Neural cell (in vitro differentiated cells): ENCODE measurements around the gene GAS7. TPM values are rescaled to one million over a fixed set of nuclear protein-coding genes. Genes with fewer than 3 reads are reported as not detected.

Source experiments
- H2AFZ ChIP-seq: fragments of 200-600, 300-800 bp; sonication (generic), shearing (Covaris generic); 2 replicates; pipeline ENCODE4 v1.6.0; 2014; ENCODE audit warnings: low read depth, mild to moderate bottlenecking, antibody characterized with exemption, low read length, moderate library complexity
- H3F3A ChIP-seq: fragments of 200-600 bp; shearing (Covaris generic); 2 replicates; pipeline ENCODE4 v1.6.1; 2016; ENCODE audit warnings: mild to moderate bottlenecking, moderate library complexity, mixed read lengths, antibody characterized with exemption, low read length; ENCODE audit not compliant: insufficient read depth, poor library complexity, severe bottlenecking
- H3K27ac ChIP-seq: fragments of 200-600, 300-800 bp; sonication (generic), shearing (Covaris generic); 2 replicates; pipeline ENCODE4 v1.5.1; 2014; ENCODE audit warnings: mild to moderate bottlenecking, low read length, moderate library complexity
- H3K27me3 ChIP-seq: fragments of 300-800, 200-600 bp; sonication (generic), shearing (Covaris generic); 2 replicates; pipeline ENCODE4 v1.6.0; 2014; ENCODE audit warnings: mild to moderate bottlenecking, low read depth, low read length, moderate library complexity; ENCODE audit not compliant: insufficient read depth
- H3K36me3 ChIP-seq: fragments of 300-800, 200-600 bp; sonication (generic), shearing (Covaris generic); 2 replicates; pipeline ENCODE4 v1.5.1; 2014; ENCODE audit warnings: mild to moderate bottlenecking, antibody characterized with exemption, low read length, moderate library complexity; ENCODE audit not compliant: insufficient read depth
- H3K4me2 ChIP-seq: fragments of 300-800, 200-600 bp; sonication (generic), shearing (Covaris generic); 2 replicates; pipeline ENCODE4 v1.6.0; 2014; ENCODE audit warnings: mild to moderate bottlenecking, low read length
- H3K4me3 ChIP-seq: fragments of 300-800, 200-600 bp; sonication (generic), shearing (Covaris generic); 2 replicates; pipeline ENCODE4 v1.5.1; 2014; ENCODE audit warnings: mild to moderate bottlenecking, low read length, moderate library complexity
- H3K79me2 ChIP-seq: fragments of 200-600 bp; shearing (Covaris generic); replicated peaks from 2 replicates; pipeline ENCODE4 v1.6.0; 2014; ENCODE audit warnings: mild to moderate bottlenecking, low read length, moderate library complexity; ENCODE audit not compliant: insufficient read depth
- H3K9ac ChIP-seq: fragments of 300-800, 200-600 bp; sonication (generic), shearing (Covaris generic); 2 replicates; pipeline ENCODE4 v1.6.1; 2016; ENCODE audit warnings: mild to moderate bottlenecking, low read length, mixed read lengths
- H3K9me2 ChIP-seq: fragments of 200-600 bp; shearing (Covaris generic); 2 replicates; pipeline ENCODE4 v1.6.1; 2016; ENCODE audit warnings: mild to moderate bottlenecking, low read length, mixed read lengths; ENCODE audit not compliant: insufficient read depth
- H3K9me3 ChIP-seq: fragments of 200-600, 300-800 bp; sonication (generic), shearing (Covaris generic); 2 replicates; pipeline ENCODE4 v1.6.1; 2016; ENCODE audit warnings: mild to moderate bottlenecking, mixed run types, low read length, moderate library complexity, mixed read lengths
- H4K20me1 ChIP-seq: fragments of 200-600 bp; shearing (Covaris generic); 2 replicates; pipeline ENCODE4 v1.6.1; 2016; ENCODE audit warnings: mild to moderate bottlenecking, mixed run types; ENCODE audit not compliant: insufficient read depth
- EP300 ChIP-seq: fragments of 450-650 bp; conservative IDR thresholded peaks from 2 replicates; pipeline ENCODE4 v1.6.1; 2014; ENCODE audit warnings: antibody characterized with exemption, mild to moderate bottlenecking, moderate library complexity; ENCODE audit not compliant: poor library complexity, severe bottlenecking
- EZH2 ChIP-seq: fragments of 200-600, 300-800 bp; shearing (Covaris generic), sonication (generic); IDR thresholded peaks from 2 replicates; pipeline ENCODE4 v1.6.1; 2014; ENCODE audit warnings: antibody characterized with exemption, low read length, borderline replicate concordance, mild to moderate bottlenecking; ENCODE audit not compliant: insufficient read depth, poor library complexity, severe bottlenecking
- MXI1 ChIP-seq: fragments of 450-650 bp; conservative IDR thresholded peaks from 2 replicates; pipeline ENCODE4 v1.6.1; 2014; ENCODE audit warnings: antibody characterized with exemption, mild to moderate bottlenecking; ENCODE audit not compliant: poor library complexity, severe bottlenecking
- POLR2AphosphoS5 ChIP-seq: IDR thresholded peaks from 2 replicates; pipeline ENCODE4 v1.6.1; 2012
- RAD21 ChIP-seq: fragments of 450-650 bp; conservative IDR thresholded peaks from 2 replicates; pipeline ENCODE4 v1.6.1; 2014; ENCODE audit warnings: antibody characterized with exemption, mild to moderate bottlenecking, moderate library complexity
- REST ChIP-seq: IDR thresholded peaks from 2 replicates; pipeline ENCODE4 v1.6.1; 2012; ENCODE audit warnings: borderline replicate concordance
- SMC3 ChIP-seq: fragments of 450-650 bp; conservative IDR thresholded peaks from 2 replicates; pipeline ENCODE4 v1.6.1; 2014; ENCODE audit warnings: antibody characterized with exemption, mild to moderate bottlenecking, moderate library complexity; ENCODE audit not compliant: poor library complexity
- TAF1 ChIP-seq: IDR thresholded peaks from 2 replicates; pipeline ENCODE4 v1.6.1; 2012; ENCODE audit warnings: low read depth
- polyA plus RNA-seq: library from polyadenylated mRNA; depleted of rRNA; stranded (reverse); fragments of >200 nt; gene quantifications from 2 replicates; pipeline ENCODE4 v1.2.3, GENCODE V29; 2014
- TF ChIP-seq, protein P1 (sequence below): fragments of 450-650 bp; IDR thresholded peaks from 2 replicates; pipeline ENCODE4 v1.5.1; 2014; ENCODE audit warnings: antibody characterized with exemption, mild to moderate bottlenecking, moderate library complexity; ENCODE audit not compliant: poor library complexity, severe bottlenecking

The GAS7 gene
- polyA plus RNA-seq, 1 donor from 2014 or later, result 23.6 TPM

DNA sequence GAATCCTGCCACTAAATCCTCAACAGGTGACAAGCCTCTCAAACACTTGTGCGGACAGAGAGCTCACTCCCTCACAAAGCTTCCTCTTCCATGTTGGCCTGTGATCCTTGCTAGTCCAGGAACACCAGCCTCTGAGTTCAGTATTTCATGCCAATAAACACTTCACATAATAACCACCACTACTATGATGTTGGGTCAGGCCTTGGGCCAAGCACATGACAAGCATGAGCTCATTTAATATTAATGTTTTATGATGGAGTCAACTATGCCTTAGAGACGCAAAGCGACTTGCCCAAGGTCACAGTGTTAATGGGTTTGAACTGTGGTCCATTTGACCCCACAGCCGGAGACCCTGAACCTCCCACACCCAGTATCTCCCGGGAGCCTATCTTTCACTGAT lies 129.1 kb downstream of the GAS7 start:
- H3K4me3 ChIP-seq, result no peak overlapping the region
- no peaks in the 10 kb centered on the region for H3F3A ChIP-seq
- no peaks in the 10 kb centered on the region for H3K9me2 ChIP-seq
- H3K4me2 ChIP-seq, result no peak overlapping the region
- no peaks in the 10 kb centered on the region for H3K79me2 ChIP-seq
- H3K9ac ChIP-seq, result no peak overlapping the region
- no peaks in the 10 kb centered on the region for H4K20me1 ChIP-seq
- TF ChIP-seq POLR2AphosphoS5 (no peak), RAD21 (no peak), SMC3 (no peak)
- TF ChIP-seq, protein P1, sequence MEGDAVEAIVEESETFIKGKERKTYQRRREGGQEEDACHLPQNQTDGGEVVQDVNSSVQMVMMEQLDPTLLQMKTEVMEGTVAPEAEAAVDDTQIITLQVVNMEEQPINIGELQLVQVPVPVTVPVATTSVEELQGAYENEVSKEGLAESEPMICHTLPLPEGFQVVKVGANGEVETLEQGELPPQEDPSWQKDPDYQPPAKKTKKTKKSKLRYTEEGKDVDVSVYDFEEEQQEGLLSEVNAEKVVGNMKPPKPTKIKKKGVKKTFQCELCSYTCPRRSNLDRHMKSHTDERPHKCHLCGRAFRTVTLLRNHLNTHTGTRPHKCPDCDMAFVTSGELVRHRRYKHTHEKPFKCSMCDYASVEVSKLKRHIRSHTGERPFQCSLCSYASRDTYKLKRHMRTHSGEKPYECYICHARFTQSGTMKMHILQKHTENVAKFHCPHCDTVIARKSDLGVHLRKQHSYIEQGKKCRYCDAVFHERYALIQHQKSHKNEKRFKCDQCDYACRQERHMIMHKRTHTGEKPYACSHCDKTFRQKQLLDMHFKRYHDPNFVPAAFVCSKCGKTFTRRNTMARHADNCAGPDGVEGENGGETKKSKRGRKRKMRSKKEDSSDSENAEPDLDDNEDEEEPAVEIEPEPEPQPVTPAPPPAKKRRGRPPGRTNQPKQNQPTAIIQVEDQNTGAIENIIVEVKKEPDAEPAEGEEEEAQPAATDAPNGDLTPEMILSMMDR, result no peak
- no peak overlapping the region for H3K27ac ChIP-seq
- H3K36me3 ChIP-seq, result no peaks in the 10 kb centered on the region
- H3K9me3 ChIP-seq, result no peaks in the 10 kb centered on the region
- no peaks in the 10 kb centered on the region for H3K27me3 ChIP-seq
- H2AFZ ChIP-seq, result no peak overlapping the region

- H3K4me2 ChIP-seq, result no peak overlapping the region
- H3K27ac ChIP-seq, result no peak overlapping the region
- no peak overlapping the region for H2AFZ ChIP-seq
- H4K20me1 ChIP-seq, result no peaks in the 10 kb centered on the region
- no peaks in the 10 kb centered on the region for H3K9me3 ChIP-seq
- no peaks in the 10 kb centered on the region for H3F3A ChIP-seq
- no peaks in the 10 kb centered on the region for H3K27me3 ChIP-seq
- H3K4me3 ChIP-seq, result no peak overlapping the region
- H3K79me2 ChIP-seq, result no peaks in the 10 kb centered on the region
- H3K9ac ChIP-seq, result no peak overlapping the region
- TF ChIP-seq REST (no peak), POLR2AphosphoS5 (no peak), EP300 (no peak), SMC3 (no peak), EZH2 (no peak), RAD21 (no peak), MXI1 (no peak), TAF1 (no peak)
- TF ChIP-seq, protein P1, result no peak
- no peaks in the 10 kb centered on the region for H3K9me2 ChIP-seq
- no peaks in the 10 kb centered on the region for H3K36me3 ChIP-seq
These were observed 130.8 kb downstream of the GAS7 start for GRCh38 chr17:10067446-10068143.
